Measurements from ENCODE around the gene PTGFRN. TPM values are rescaled to one million over a fixed set of nuclear protein-coding genes. Genes with fewer than 3 reads are reported as not detected.

PTGFRN gene
- total RNA-seq, 2 donors from 2014 or later: 37.1 to 70.7 TPM

DNA sequence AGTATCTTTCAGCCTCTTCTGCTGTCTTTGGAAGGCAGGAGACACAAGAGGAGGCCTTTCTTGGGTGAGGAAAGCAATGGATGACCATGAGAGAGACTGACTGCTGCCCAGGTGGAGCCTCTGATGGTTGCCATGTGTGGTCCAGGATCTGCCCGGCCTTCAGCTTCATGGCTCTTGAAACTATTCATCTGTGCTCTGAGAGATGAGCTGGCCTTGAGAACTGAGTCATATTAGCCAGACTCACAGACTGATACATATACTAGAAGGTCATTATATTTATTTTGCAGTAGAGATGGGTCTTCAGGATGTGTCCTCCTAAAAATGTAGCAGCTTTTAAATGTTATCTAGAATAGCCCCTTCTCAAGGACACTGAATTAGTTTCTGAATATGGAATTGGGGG is 33.7 kb downstream of the PTGFRN start:
- Histone ChIP-seq H3K36me3 (no peaks in the 10 kb centered on the region), H3K27me3 (replicated peaks; ENCODE audit: insufficient read depth) (no peaks in the 10 kb centered on the region), H3K4me1 (replicated peaks) (no peaks in the 10 kb centered on the region), H3K27ac (no peak overlapping the region), H3K9me3 (no peaks in the 10 kb centered on the region), H3K4me3 (no peak overlapping the region)
- TF ChIP-seq POLR2AphosphoS5 (IDR thresholded peaks at IDR 0.05) (no peak), POLR2A (IDR thresholded peaks at IDR 0.05) (no peak), CTCF (IDR thresholded peaks at IDR 0.05) (no peak)
- 63% methylated on average over 1 of the region's 1 CpG for WGBS
- intact Hi-C loops (cut with DNase I): no loop called here
- DNase-seq (ENCODE audit: low spot score): no peak

DNA sequence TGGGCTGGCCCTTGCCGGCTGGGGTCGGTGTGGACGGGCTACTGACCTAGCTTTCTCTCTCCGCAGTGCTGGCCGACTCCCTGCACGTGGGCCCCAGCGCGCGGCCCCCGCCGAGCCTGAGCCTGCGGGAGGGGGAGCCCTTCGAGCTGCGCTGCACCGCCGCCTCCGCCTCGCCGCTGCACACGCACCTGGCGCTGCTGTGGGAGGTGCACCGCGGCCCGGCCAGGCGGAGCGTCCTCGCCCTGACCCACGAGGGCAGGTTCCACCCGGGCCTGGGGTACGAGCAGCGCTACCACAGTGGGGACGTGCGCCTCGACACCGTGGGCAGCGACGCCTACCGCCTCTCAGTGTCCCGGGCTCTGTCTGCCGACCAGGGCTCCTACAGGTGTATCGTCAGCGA is 34.9 kb downstream of the PTGFRN start:
- WGBS: 90% methylated on average over 41 of the region's 42 CpGs
- H3K9me3 ChIP-seq: no peaks in the 10 kb centered on the region
- H3K36me3 ChIP-seq: no peaks in the 10 kb centered on the region
- no peak for DNase-seq (ENCODE audit: low spot score)
- H3K4me3 ChIP-seq: no peak overlapping the region
- intact Hi-C loops (cut with DNase I): no loop called here
- H3K27ac ChIP-seq: no peak overlapping the region
- H3K4me1 ChIP-seq (replicated peaks): no peaks in the 10 kb centered on the region
- no peaks in the 10 kb centered on the region for H3K27me3 ChIP-seq (replicated peaks; ENCODE audit: insufficient read depth)
- TF ChIP-seq POLR2A (IDR thresholded peaks at IDR 0.05) (no peak), CTCF (IDR thresholded peaks at IDR 0.05) (no peak), POLR2AphosphoS5 (IDR thresholded peaks at IDR 0.05) (no peak)

DNA sequence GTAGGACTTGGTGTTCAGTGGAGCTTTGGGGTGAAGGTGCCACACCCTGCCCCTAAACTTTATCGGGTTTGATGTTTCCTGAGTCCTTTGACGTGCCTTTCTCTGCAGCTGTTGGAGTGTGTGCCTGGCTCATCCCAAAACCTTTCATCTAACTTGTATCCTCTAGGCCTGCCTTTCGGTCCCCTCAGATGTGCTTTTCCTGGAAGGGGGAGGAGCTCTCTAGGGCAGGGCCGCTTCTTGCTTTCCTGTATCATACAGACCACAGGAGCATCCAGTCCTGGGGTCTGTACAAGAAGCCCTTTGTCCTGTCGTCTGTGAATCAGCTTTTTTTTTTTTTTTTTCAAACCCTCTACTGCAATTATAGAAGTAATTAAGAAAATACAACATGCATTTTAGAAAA is 35.7 kb downstream of the PTGFRN start:
- no peaks in the 10 kb centered on the region for H3K36me3 ChIP-seq
- intact Hi-C loops (cut with DNase I): no loop called here
- DNase-seq (ENCODE audit: low spot score): no peak
- H3K27me3 ChIP-seq (replicated peaks; ENCODE audit: insufficient read depth): no peaks in the 10 kb centered on the region
- no peaks in the 10 kb centered on the region for H3K4me1 ChIP-seq (replicated peaks)
- H3K27ac ChIP-seq: no peak overlapping the region
- no peak overlapping the region for H3K4me3 ChIP-seq
- TF ChIP-seq POLR2A (IDR thresholded peaks at IDR 0.05) (no peak), POLR2AphosphoS5 (IDR thresholded peaks at IDR 0.05) (no peak), CTCF (IDR thresholded peaks at IDR 0.05) (no peak)
- H3K9me3 ChIP-seq: no peaks in the 10 kb centered on the region
- WGBS: 72% methylated on average over 5 of the region's 5 CpGs

DNA sequence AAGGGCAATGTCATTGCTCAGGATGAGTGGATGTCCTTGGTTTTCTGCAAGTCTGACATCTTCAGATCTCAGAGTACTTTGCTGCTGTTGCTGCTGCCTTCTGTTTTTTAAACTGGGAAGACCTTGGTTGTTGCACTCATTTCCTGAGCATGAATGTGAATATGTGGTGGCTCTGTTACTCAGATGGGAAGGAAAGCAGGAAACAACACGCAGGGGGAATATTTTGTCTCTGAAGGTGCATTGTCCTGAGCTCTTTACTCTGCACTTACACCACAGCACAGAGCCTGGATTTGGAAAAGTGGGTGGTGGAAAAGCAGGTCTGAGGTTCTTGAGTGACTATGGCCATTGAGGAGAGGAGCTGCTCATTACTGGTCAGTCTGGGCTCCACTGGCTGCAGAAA is 36.3 kb downstream of the PTGFRN start:
- intact Hi-C loops (cut with DNase I): no loop called here
- Histone ChIP-seq H3K9me3 (no peaks in the 10 kb centered on the region), H3K27me3 (replicated peaks; ENCODE audit: insufficient read depth) (no peaks in the 10 kb centered on the region), H3K36me3 (no peaks in the 10 kb centered on the region), H3K4me1 (replicated peaks) (no peaks in the 10 kb centered on the region), H3K27ac (no peak overlapping the region), H3K4me3 (no peak overlapping the region)
- DNase-seq (ENCODE audit: low spot score): no peak
- no peak for TF ChIP-seq POLR2AphosphoS5 (IDR thresholded peaks at IDR 0.05)
- no peak for TF ChIP-seq POLR2A (IDR thresholded peaks at IDR 0.05)
- TF ChIP-seq CTCF (IDR thresholded peaks at IDR 0.05): no peak
- WGBS: 63% methylated on average over 1 of the region's 1 CpG

DNA sequence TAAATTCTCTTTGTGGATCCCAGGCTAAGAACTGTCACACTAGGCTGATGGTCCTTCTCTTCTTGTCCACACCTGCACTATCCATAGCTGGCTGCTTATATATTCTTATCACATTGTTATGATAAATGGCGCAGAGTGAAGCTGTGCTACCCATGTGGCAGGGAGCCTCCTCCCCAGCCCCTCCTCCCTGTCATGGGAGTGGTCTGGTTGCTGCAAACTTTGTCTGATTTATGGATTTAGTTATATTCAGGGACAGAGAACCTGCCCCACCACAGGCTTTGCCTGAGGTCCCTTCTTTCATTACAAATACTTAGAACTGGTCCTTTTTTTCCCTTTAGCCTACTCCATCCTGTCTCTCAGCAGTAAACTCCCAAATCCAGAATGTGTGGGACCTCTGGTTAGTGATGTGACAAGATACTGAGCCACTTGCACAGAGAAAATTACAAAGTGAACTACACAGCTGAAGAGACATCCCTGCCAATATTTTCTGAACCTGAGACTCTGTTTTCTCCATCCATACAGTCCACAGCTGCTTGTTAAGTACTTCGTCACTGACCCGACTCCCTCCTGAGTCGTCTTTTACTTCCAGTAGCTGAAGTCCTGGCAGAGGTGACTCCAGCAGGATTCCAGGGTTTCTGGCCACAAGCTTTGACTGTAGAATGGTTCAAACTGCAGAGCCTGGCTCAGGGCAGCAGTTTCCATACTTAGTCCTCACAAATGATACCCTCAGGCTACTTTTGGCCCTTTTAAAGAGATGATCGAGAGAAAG is 37.6 kb downstream of the PTGFRN start:
- no peak for DNase-seq (ENCODE audit: low spot score)
- 52% methylated on average over 5 of the region's 5 CpGs for WGBS
- Histone ChIP-seq H3K27me3 (replicated peaks; ENCODE audit: insufficient read depth) (no peaks in the 10 kb centered on the region), H3K4me3 (no peak overlapping the region), H3K27ac (no peak overlapping the region), H3K36me3 (no peaks in the 10 kb centered on the region), H3K4me1 (replicated peaks) (no peaks in the 10 kb centered on the region), H3K9me3 (no peaks in the 10 kb centered on the region)
- TF ChIP-seq POLR2AphosphoS5 (IDR thresholded peaks at IDR 0.05) (no peak), POLR2A (IDR thresholded peaks at IDR 0.05) (no peak), CTCF (IDR thresholded peaks at IDR 0.05) (no peak)
- intact Hi-C loops (cut with DNase I): no loop called here
